GM11168 (cell line): ENCODE data around the gene PDAP1.
"Not testable (repeated sequence)": the region's sequence is repeated elsewhere in the genome, so short reads cannot be mapped to it uniquely, and the experiment has no call there.

Experiments used
- in situ Hi-C: fragments of 300-500 bp; cut with MboI; formaldehyde crosslinking; loops from one replicate; pipeline ENCODE4 v1.12.0; 2022; ENCODE audit warnings: low sequenced_read_pairs; ENCODE audit not compliant: unreplicated experiment

PDAP1 gene

GRCh38 chr7:99380823-99381663 is 27.4 kb downstream of the PDAP1 start:
- in situ Hi-C loops: no loop called here

- in situ Hi-C loops: no loop called here
These were observed 28.2 kb downstream of the PDAP1 start for GRCh38 chr7:99380032-99380822.

- in situ Hi-C loops: not testable (repeated sequence)
These were observed 28.7 kb downstream of the PDAP1 start for GRCh38 chr7:99379693-99380031.

GRCh38 chr7:99379043-99379577 is 29.3 kb downstream of the PDAP1 start:
- in situ Hi-C loops: no loop called here

- in situ Hi-C loops: no loop called here
These were observed 33.2 kb downstream of the PDAP1 start for GRCh38 chr7:99375070-99375807.

GRCh38 chr7:99374111-99375064 is 34.0 kb downstream of the PDAP1 start, which contains the start of gene ARPC1B:
Gene ARPC1B (plus strand): TSS chr7:99374730. CDS start chr7:99385715, 10,985 bp downstream.
- in situ Hi-C loops: no loop called here

GRCh38 chr7:99373091-99374066 is 35.0 kb downstream of the PDAP1 start:
- in situ Hi-C loops: no loop called here

- in situ Hi-C loops: no loop called here
These were observed 35.9 kb downstream of the PDAP1 start for GRCh38 chr7:99372275-99373090.

GRCh38 chr7:99371376-99371920 is 36.9 kb downstream of the PDAP1 start:
- in situ Hi-C loops: no loop called here

- in situ Hi-C loops: no loop called here
These were observed 38.5 kb downstream of the PDAP1 start for GRCh38 chr7:99369767-99370391.

- in situ Hi-C loops: no loop called here
These were observed 39.5 kb downstream of the PDAP1 start for GRCh38 chr7:99368750-99369389.

- in situ Hi-C loops: no loop called here
These were observed 41.8 kb downstream of the PDAP1 start for GRCh38 chr7:99366646-99367045.

GRCh38 chr7:99365318-99366141 is 42.9 kb downstream of the PDAP1 start:
- in situ Hi-C loops: no loop called here

GRCh38 chr7:99363286-99363685 is 45.1 kb downstream of the PDAP1 start:
- in situ Hi-C loops: no loop called here

- in situ Hi-C loops: no loop called here
These were observed 45.6 kb downstream of the PDAP1 start for GRCh38 chr7:99362801-99363200.
